ENCODE data around the gene CCDC66.
A peak's percentile ranks its signal among the peaks of the same experiment; 100 is the strongest.
"Not testable (repeated sequence)": the region's sequence is repeated elsewhere in the genome, so short reads cannot be mapped to it uniquely, and the experiment has no call there.

Gene CCDC66

DNA sequence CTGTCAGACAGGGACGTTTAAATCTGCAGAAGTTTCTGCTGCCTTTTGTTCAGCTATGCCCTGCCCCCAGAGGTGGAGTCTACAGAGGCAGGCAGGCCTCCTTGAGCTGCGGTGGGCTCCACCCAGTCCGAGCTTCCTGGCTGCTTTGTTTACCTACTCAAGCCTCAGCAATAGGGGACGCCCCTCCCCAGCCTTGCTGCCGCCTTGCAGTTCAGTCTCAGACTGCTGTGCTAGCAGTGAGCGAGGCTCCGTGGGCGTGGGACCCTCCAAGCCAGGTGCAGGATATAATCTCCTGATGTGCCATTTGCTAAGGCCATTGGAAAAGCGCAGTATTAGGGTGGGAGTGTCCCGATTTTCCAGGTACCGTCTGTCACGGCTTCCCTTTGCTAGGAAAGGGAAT lies 25.0 kb downstream of the CCDC66 start:
- not testable (repeated sequence) for H3K4me1 ChIP-seq (ENCODE audit: control insufficient read depth in 1 of 2, insufficient read depth in 2 of 2, low read length in 2 of 2); H4K8ac ChIP-seq (ENCODE audit: low read depth, low read length); H3K18ac ChIP-seq (ENCODE audit: low read length); H2BK12ac ChIP-seq (ENCODE audit: low read length); H2AK5ac ChIP-seq (ENCODE audit: low read length); H3K14ac ChIP-seq (ENCODE audit: low read length); H2BK5ac ChIP-seq (ENCODE audit: low read depth, low read length, poor library complexity); H3K4ac ChIP-seq (ENCODE audit: low read depth, low read length); H3K79me1 ChIP-seq (ENCODE audit: low read length); H2BK120ac ChIP-seq (ENCODE audit: insufficient read depth, low read length, poor library complexity); H4K12ac ChIP-seq (ENCODE audit: low read depth, low read length); DNase-seq; H3K27me3 ChIP-seq (ENCODE audit: insufficient read depth, low read length); H3K27ac ChIP-seq (ENCODE audit: low read depth, low read length); H3K23ac ChIP-seq (ENCODE audit: low read length); H3K9ac ChIP-seq (ENCODE audit: low read length); H3K4me2 ChIP-seq (ENCODE audit: low read length); H2AFZ ChIP-seq (ENCODE audit: insufficient read depth, low read length, poor library complexity); H4K91ac ChIP-seq (ENCODE audit: low read depth, low read length); H3K4me3 ChIP-seq (ENCODE audit: low read depth, low read length); H3K79me2 ChIP-seq (ENCODE audit: control insufficient read depth, insufficient read depth, low read length, poor library complexity); H3K9me3 ChIP-seq (ENCODE audit: insufficient read depth, low read depth, low read length)
- H3K36me3 ChIP-seq (ENCODE audit: control insufficient read depth in 1 of 2, insufficient read depth in 2 of 2, low read length in 2 of 2), result peaks cover 8 to 17% of the 10 kb centered on the region in 2 experiments
- WGBS (ENCODE audit: extremely low coverage, insufficient coverage, insufficient read length), result no CpG with 5 or more reads among the region's 12 CpGs

DNA sequence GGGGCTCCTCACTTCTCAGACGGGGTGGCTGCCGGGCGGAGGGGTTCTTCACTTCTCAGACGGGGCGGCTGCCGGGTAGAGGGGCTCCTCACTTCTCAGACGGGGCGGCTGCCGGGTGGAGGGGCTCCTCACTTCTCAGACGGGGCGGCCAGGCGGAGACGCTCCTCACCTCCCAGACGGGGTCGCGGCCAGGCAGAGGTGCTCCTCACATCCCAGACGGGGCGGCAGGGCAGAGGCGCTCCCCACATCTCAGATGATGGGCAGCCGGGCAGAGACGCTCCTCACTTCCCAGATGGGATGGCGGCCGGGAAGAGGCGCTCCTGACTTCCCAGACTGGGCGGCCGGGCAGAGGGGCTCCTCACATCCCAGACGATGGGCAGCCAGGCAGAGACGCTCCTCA lies 27.3 kb downstream of the CCDC66 start:
- no CpG with 5 or more reads among the region's 28 CpGs for WGBS (ENCODE audit: extremely low coverage, insufficient coverage, insufficient read length)
- H3K4ac ChIP-seq (ENCODE audit: low read depth, low read length), result not testable (repeated sequence)

DNA sequence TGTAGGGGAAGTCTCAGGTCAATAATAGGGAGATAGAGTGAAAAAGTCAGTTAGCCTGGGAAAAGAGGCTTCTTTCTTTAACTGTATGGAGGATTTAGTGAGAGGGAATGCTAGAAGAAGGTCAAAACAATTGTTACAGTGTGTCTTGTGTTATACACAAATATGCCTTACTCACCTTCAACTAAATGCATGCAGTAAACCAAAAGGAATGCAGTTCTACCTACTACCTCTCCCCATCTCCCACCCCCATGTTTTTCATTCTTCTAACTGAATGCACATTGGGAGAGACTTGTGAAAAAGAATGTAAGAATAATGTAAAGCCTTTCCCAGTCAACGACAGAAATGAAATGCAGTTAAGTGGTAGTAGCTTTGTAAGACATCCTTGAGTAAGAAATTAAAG lies 33.8 kb downstream of the CCDC66 start:
- Histone ChIP-seq H3K27me3 (ENCODE audit: insufficient read depth, low read length) (no peaks in the 10 kb centered on the region), H3K79me2 (ENCODE audit: control insufficient read depth, insufficient read depth, low read length, poor library complexity) (no peaks in the 10 kb centered on the region), H2BK120ac (ENCODE audit: insufficient read depth, low read length, poor library complexity) (no peak overlapping the region), H4K12ac (ENCODE audit: low read depth, low read length) (no peak overlapping the region), H3K14ac (ENCODE audit: low read length) (peak overlapping the region; percentile 62), H3K79me1 (ENCODE audit: low read length) (peaks cover 9% of the 10 kb centered on the region), H3K36me3 (ENCODE audit: control insufficient read depth in 1 of 2, insufficient read depth in 2 of 2, low read length in 2 of 2) (peaks cover 2 to 3% of the 10 kb centered on the region in 2 experiments), H3K4ac (ENCODE audit: low read depth, low read length) (no peak overlapping the region), H3K27ac (ENCODE audit: low read depth, low read length) (peak overlapping the region; percentile 97), H3K23ac (ENCODE audit: low read length) (no peak overlapping the region), H3K4me2 (ENCODE audit: low read length) (peak overlapping the region; percentile 36), H3K9ac (ENCODE audit: low read length) (no peak overlapping the region), H2AFZ (ENCODE audit: insufficient read depth, low read length, poor library complexity) (no peak overlapping the region), H3K9me3 (ENCODE audit: insufficient read depth, low read depth, low read length) (no peaks in the 10 kb centered on the region), H2BK5ac (ENCODE audit: low read depth, low read length, poor library complexity) (no peak overlapping the region), H3K4me3 (ENCODE audit: low read depth, low read length) (no peak overlapping the region), H4K8ac (ENCODE audit: low read depth, low read length) (no peak overlapping the region), H4K91ac (ENCODE audit: low read depth, low read length) (peak overlapping the region; percentile 79), H3K18ac (ENCODE audit: low read length) (no peak overlapping the region), H2AK5ac (ENCODE audit: low read length) (no peak overlapping the region), H2BK12ac (ENCODE audit: low read length) (peak overlapping the region; percentile 94), H3K4me1 (ENCODE audit: control insufficient read depth in 1 of 2, insufficient read depth in 2 of 2, low read length in 2 of 2) (peaks cover 6 to 7% of the 10 kb centered on the region in 2 experiments)
- no CpG with 5 or more reads among the region's 1 CpG for WGBS (ENCODE audit: extremely low coverage, insufficient coverage, insufficient read length)
- DNase-seq, result peak; percentile 63 to 85

More for the DNA sequence above, 27.3 kb downstream of the CCDC66 start:
- not testable (repeated sequence) for H3K79me2 ChIP-seq (ENCODE audit: control insufficient read depth, insufficient read depth, low read length, poor library complexity); H2BK12ac ChIP-seq (ENCODE audit: low read length); H3K79me1 ChIP-seq (ENCODE audit: low read length); H3K27ac ChIP-seq (ENCODE audit: low read depth, low read length); H3K4me3 ChIP-seq (ENCODE audit: low read depth, low read length); H3K9me3 ChIP-seq (ENCODE audit: insufficient read depth, low read depth, low read length); H3K4me1 ChIP-seq (ENCODE audit: control insufficient read depth in 1 of 2, insufficient read depth in 2 of 2, low read length in 2 of 2); H2AK5ac ChIP-seq (ENCODE audit: low read length); H3K18ac ChIP-seq (ENCODE audit: low read length); H4K12ac ChIP-seq (ENCODE audit: low read depth, low read length); H3K14ac ChIP-seq (ENCODE audit: low read length); DNase-seq; H4K91ac ChIP-seq (ENCODE audit: low read depth, low read length); H3K9ac ChIP-seq (ENCODE audit: low read length); H3K27me3 ChIP-seq (ENCODE audit: insufficient read depth, low read length); H3K4me2 ChIP-seq (ENCODE audit: low read length); H4K8ac ChIP-seq (ENCODE audit: low read depth, low read length); H2BK120ac ChIP-seq (ENCODE audit: insufficient read depth, low read length, poor library complexity); H2BK5ac ChIP-seq (ENCODE audit: low read depth, low read length, poor library complexity); H2AFZ ChIP-seq (ENCODE audit: insufficient read depth, low read length, poor library complexity); H3K23ac ChIP-seq (ENCODE audit: low read length)
- peaks cover 8 to 17% of the 10 kb centered on the region in 2 experiments for H3K36me3 ChIP-seq (ENCODE audit: control insufficient read depth in 1 of 2, insufficient read depth in 2 of 2, low read length in 2 of 2)

DNA sequence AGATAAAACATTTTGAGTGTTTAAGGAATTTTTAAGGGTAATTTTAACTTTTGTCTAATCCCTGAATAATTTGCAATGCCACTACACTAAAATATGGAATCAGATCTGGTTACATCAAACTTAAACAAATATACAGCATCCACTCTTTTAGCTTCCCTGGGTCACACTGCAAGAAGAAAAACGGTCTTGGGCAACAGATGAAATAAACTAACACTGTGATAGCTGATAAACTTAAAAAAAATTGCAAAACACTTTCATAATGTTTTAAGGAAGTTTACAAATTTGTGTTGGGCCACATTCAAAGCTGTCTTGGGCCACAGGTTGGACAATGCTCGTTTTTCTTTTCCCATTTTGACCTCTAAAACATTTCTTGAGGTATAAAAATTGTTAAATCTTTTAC lies 34.3 kb downstream of the CCDC66 start:
- Histone ChIP-seq H3K79me1 (ENCODE audit: low read length) (peaks cover 9% of the 10 kb centered on the region), H2BK12ac (ENCODE audit: low read length) (no peak overlapping the region), H4K91ac (ENCODE audit: low read depth, low read length) (no peak overlapping the region), H3K36me3 (ENCODE audit: control insufficient read depth in 1 of 2, insufficient read depth in 2 of 2, low read length in 2 of 2) (peaks cover 2 to 3% of the 10 kb centered on the region in 2 experiments), H4K12ac (ENCODE audit: low read depth, low read length) (no peak overlapping the region), H3K27me3 (ENCODE audit: insufficient read depth, low read length) (no peaks in the 10 kb centered on the region), H3K18ac (ENCODE audit: low read length) (no peak overlapping the region), H3K4ac (ENCODE audit: low read depth, low read length) (no peak overlapping the region), H3K9ac (ENCODE audit: low read length) (no peak overlapping the region), H2AK5ac (ENCODE audit: low read length) (no peak overlapping the region), H3K9me3 (ENCODE audit: insufficient read depth, low read depth, low read length) (no peaks in the 10 kb centered on the region), H3K14ac (ENCODE audit: low read length) (no peak overlapping the region), H3K4me2 (ENCODE audit: low read length) (no peak overlapping the region), H2BK120ac (ENCODE audit: insufficient read depth, low read length, poor library complexity) (no peak overlapping the region), H3K4me3 (ENCODE audit: low read depth, low read length) (no peak overlapping the region), H4K8ac (ENCODE audit: low read depth, low read length) (no peak overlapping the region), H3K23ac (ENCODE audit: low read length) (no peak overlapping the region), H3K79me2 (ENCODE audit: control insufficient read depth, insufficient read depth, low read length, poor library complexity) (no peaks in the 10 kb centered on the region), H2BK5ac (ENCODE audit: low read depth, low read length, poor library complexity) (no peak overlapping the region), H3K27ac (ENCODE audit: low read depth, low read length) (peak overlapping the region; percentile 85), H2AFZ (ENCODE audit: insufficient read depth, low read length, poor library complexity) (no peak overlapping the region), H3K4me1 (ENCODE audit: control insufficient read depth in 1 of 2, insufficient read depth in 2 of 2, low read length in 2 of 2) (peaks cover 8 to 9% of the 10 kb centered on the region in 2 experiments)
- WGBS (ENCODE audit: extremely low coverage, insufficient coverage, insufficient read length), result no CpG with 5 or more reads among the region's 2 CpGs
- peak in 1 of 2 donors; percentile 18 for DNase-seq
